GM12878 (cell line): Measurements from ENCODE around the gene SFI1. TPM values are rescaled to one million over a fixed set of nuclear protein-coding genes. Genes with fewer than 3 reads are reported as not detected.

ENCODE experiments used
- BMI1 ChIP-seq: fragments of 450-650 bp; IDR thresholded peaks from 2 replicates; pipeline ENCODE4 v1.6.1; 2016; ENCODE audit warnings: mild to moderate bottlenecking, moderate library complexity, borderline replicate concordance
- BRCA1 ChIP-seq: IDR thresholded peaks from 2 replicates; pipeline ENCODE4 v1.6.1; 2011; ENCODE audit warnings: low read depth, low read length, improper control_type of control experiment
- CEBPB ChIP-seq, 2 experiments: fragments of 150-350 bp in 1 of 2; IDR thresholded peaks; 2 replicates each; pipeline ENCODE4 v1.6.1; 2012 to 2014; ENCODE audit warnings: low read depth in 2 of 2, low read length in 2 of 2, borderline replicate concordance in 1 of 2, inconsistent platforms in 1 of 2
- CHD4 ChIP-seq: fragments of 200-600 bp; sonication (generic); IDR thresholded peaks from 2 replicates; pipeline ENCODE4 v1.6.1; 2016; ENCODE audit warnings: mild to moderate bottlenecking
- EP300 ChIP-seq, 2 experiments: fragments of 150-350 bp in 1 of 2; IDR thresholded peaks; 2 replicates each; pipeline ENCODE4 v1.6.1; 2011 to 2012; ENCODE audit warnings: low read depth in 2 of 2, low read length in 2 of 2, borderline replicate concordance in 1 of 2, improper control_type of control experiment in 1 of 2, inconsistent platforms in 1 of 2; ENCODE audit not compliant: control insufficient read depth in 1 of 2
- ETV6 ChIP-seq, 2 experiments: fragments of 450-650 bp in 1 of 2; IDR thresholded peaks in 1 of 2; conservative IDR thresholded peaks in 1 of 2; 2 replicates each; pipeline ENCODE4 v1.6.1; 2014; ENCODE audit warnings: antibody characterized with exemption in 1 of 2, borderline replicate concordance in 1 of 2, low read depth in 1 of 2, mild to moderate bottlenecking in 1 of 2, moderate library complexity in 1 of 2
- FOXK2 ChIP-seq: fragments of 450-650 bp; IDR thresholded peaks from 2 replicates; pipeline ENCODE4 v1.6.1; 2017; ENCODE audit warnings: mild to moderate bottlenecking, moderate library complexity
- HCFC1 ChIP-seq: fragments of 150-350 bp; IDR thresholded peaks from 2 replicates; pipeline ENCODE4 v1.6.1; 2014; ENCODE audit warnings: low read length
- LARP7 ChIP-seq: fragments of 450-650 bp; IDR thresholded peaks from 2 replicates; pipeline ENCODE4 v1.6.1; 2017; ENCODE audit warnings: mild to moderate bottlenecking
- NBN ChIP-seq: fragments of 450-650 bp; IDR thresholded peaks from 2 replicates; pipeline ENCODE4 v1.6.1; 2016
- NFYA ChIP-seq: IDR thresholded peaks from 2 replicates; pipeline ENCODE4 v1.6.1; 2011; ENCODE audit warnings: low read depth, mild to moderate bottlenecking, low read length, improper control_type of control experiment, borderline replicate concordance
- PAX5 ChIP-seq: IDR thresholded peaks from 2 replicates; pipeline ENCODE4 v1.6.1; 2011; ENCODE audit warnings: low read depth, low read length, borderline replicate concordance
- RB1 ChIP-seq: fragments of 450-650 bp; formaldehyde crosslinking; IDR thresholded peaks from 2 replicates; pipeline ENCODE4 v1.6.1; 2017; ENCODE audit warnings: mild to moderate bottlenecking, borderline replicate concordance
- SMAD1 ChIP-seq: fragments of 450-650 bp; IDR thresholded peaks from 2 replicates; pipeline ENCODE4 v1.6.1; 2018; ENCODE audit warnings: mild to moderate bottlenecking, low read depth; ENCODE audit not compliant: partially characterized antibody
- SMAD5 ChIP-seq: IDR thresholded peaks from 2 replicates; pipeline ENCODE4 v1.6.1; 2016; ENCODE audit warnings: antibody characterized with exemption, low read depth
- SP1 ChIP-seq: IDR thresholded peaks from one replicate; pipeline ENCODE4 v1.6.1; 2011; ENCODE audit warnings: low read depth, low read length
- SPI1 ChIP-seq: IDR thresholded peaks from 2 replicates; pipeline ENCODE4 v1.6.1; 2011; ENCODE audit warnings: low read depth, mild to moderate bottlenecking, low read length, moderate library complexity, borderline replicate concordance; ENCODE audit not compliant: insufficient read depth
- STAT3 ChIP-seq: IDR thresholded peaks from 2 replicates; pipeline ENCODE4 v1.6.1; 2011; ENCODE audit warnings: low read depth, low read length, improper control_type of control experiment
- TCF7 ChIP-seq: IDR thresholded peaks from 2 replicates; pipeline ENCODE4 v1.6.1; 2014; ENCODE audit warnings: antibody characterized with exemption, borderline replicate concordance
- YBX1 ChIP-seq: fragments of 450-650 bp; IDR thresholded peaks from 2 replicates; pipeline ENCODE4 v1.6.1; 2016; ENCODE audit warnings: antibody characterized with exemption
- ZBED1 ChIP-seq: IDR thresholded peaks from 2 replicates; pipeline ENCODE4 v1.6.1; 2016; ENCODE audit warnings: borderline replicate concordance
- ZNF274 ChIP-seq: IDR thresholded peaks from one replicate; pipeline ENCODE4 v1.8.0; 2011; ENCODE audit not compliant: insufficient read length, insufficient read depth
- polyA plus RNA-seq, 11 experiments: library from polyadenylated mRNA; depleted of rRNA in 4 of 11; unstranded in 6 of 11; stranded (reverse) in 5 of 11; fragments of >200 nt; fragmentation: Nextera tagmentation in 4 of 11; fragmentation: Illumina TruSeq in 1 of 11; extraction: Ambion mirVana in 4 of 11; extraction: Trizol in 1 of 11; gene quantifications; 1 replicate in 1 of 11; 2 replicates in 10 of 11; pipeline versions ENCODE4 v1.2.1 to v1.2.3, GENCODE V29; 2011 to 2016; ENCODE audit warnings: inconsistent platforms in 2 of 11, missing spikeins in 2 of 11, low read depth in 1 of 11
- total RNA-seq, 4 experiments: library from RNA; depleted of rRNA in 3 of 4; stranded (reverse); fragments of >200 nt in 3 of 4; fragmentation: Illumina TruSeq in 1 of 4; extraction: Trizol in 1 of 4; gene quantifications; 2 replicates each; pipeline versions ENCODE4 v1.2.1 to v1.2.3, GENCODE V29; 2013 to 2021
- TF ChIP-seq, protein P1 (sequence below): fragments of 450-650 bp; formaldehyde crosslinking; IDR thresholded peaks from 2 replicates; pipeline ENCODE4 v1.4.0; 2020; ENCODE audit warnings: mild to moderate bottlenecking, moderate library complexity
- TF ChIP-seq, protein P2 (sequence below): fragments of 450-650 bp; IDR thresholded peaks from 2 replicates; pipeline ENCODE4 v1.6.1; 2017; ENCODE audit warnings: low read depth, mild to moderate bottlenecking, moderate library complexity
- TF ChIP-seq, protein P3 (sequence below): fragments of 450-650 bp; IDR thresholded peaks from 2 replicates; pipeline ENCODE4 v1.6.1; 2018; ENCODE audit warnings: mild to moderate bottlenecking, low read depth, moderate library complexity; ENCODE audit not compliant: partially characterized antibody

SFI1 gene
- total and polyA plus RNA-seq, 10 of the 15 experiments (the other 5 are each of a cell fraction or from before 2014, with no cell fraction given), result 6.3 to 70.1 (median 30.4) TPM

DNA sequence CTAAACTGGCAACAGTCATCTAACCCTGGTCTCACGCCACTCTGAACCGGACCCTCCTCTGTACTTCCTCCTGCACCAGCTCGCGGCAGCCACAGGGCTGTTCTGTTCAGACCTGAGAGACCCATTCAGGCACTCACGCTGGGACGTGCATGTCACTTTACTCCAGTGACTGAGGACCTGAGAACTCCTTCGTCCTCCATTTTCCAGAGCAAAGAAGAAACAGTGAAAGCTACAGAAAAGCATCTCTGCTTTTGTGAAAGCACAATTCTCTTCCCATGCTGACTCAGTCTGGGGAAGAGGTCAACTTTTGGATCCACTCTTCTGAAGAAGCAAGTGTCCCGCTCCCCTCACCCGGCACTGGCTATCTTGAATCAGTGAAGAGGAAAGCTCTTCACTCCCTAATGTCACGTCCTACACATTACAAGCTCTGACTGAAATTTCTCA, 141.1 kb downstream of the SFI1 start (continued):
- TF ChIP-seq, protein P1, sequence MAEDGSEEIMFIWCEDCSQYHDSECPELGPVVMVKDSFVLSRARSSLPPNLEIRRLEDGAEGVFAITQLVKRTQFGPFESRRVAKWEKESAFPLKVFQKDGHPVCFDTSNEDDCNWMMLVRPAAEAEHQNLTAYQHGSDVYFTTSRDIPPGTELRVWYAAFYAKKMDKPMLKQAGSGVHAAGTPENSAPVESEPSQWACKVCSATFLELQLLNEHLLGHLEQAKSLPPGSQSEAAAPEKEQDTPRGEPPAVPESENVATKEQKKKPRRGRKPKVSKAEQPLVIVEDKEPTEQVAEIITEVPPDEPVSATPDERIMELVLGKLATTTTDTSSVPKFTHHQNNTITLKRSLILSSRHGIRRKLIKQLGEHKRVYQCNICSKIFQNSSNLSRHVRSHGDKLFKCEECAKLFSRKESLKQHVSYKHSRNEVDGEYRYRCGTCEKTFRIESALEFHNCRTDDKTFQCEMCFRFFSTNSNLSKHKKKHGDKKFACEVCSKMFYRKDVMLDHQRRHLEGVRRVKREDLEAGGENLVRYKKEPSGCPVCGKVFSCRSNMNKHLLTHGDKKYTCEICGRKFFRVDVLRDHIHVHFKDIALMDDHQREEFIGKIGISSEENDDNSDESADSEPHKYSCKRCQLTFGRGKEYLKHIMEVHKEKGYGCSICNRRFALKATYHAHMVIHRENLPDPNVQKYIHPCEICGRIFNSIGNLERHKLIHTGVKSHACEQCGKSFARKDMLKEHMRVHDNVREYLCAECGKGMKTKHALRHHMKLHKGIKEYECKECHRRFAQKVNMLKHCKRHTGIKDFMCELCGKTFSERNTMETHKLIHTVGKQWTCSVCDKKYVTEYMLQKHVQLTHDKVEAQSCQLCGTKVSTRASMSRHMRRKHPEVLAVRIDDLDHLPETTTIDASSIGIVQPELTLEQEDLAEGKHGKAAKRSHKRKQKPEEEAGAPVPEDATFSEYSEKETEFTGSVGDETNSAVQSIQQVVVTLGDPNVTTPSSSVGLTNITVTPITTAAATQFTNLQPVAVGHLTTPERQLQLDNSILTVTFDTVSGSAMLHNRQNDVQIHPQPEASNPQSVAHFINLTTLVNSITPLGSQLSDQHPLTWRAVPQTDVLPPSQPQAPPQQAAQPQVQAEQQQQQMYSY, result no peak
- TF ChIP-seq HCFC1 (0 out of 2 replicates have a peak, but pooled peaks have one; percentile 12), RB1 (0 out of 2 replicates have a peak, but pooled peaks have one; percentile 6), PAX5 (no peak), ETV6 (conservative IDR thresholded peaks at IDR 0.05 in 1 of 2, IDR thresholded peaks at IDR 0.05 in 1 of 2; ENCODE audit: borderline replicate concordance in 1 of 2, low read depth in 1 of 2) (no peak), SP1 (no peak), SPI1 (peak; percentile 39; the same call in 1 of the 2 replicates), CHD4 (no peak), EP300 (IDR thresholded peaks at IDR 0.05; ENCODE audit: borderline replicate concordance in 1 of 2, control insufficient read depth in 1 of 2, low read depth in 2 of 2, low read length in 2 of 2) (no peak), CEBPB (IDR thresholded peaks at IDR 0.05; ENCODE audit: borderline replicate concordance in 1 of 2, low read depth in 2 of 2, low read length in 2 of 2) (no peak), BMI1 (no peak), SMAD1 (no peak), NFYA (no peak), LARP7 (no peak), STAT3 (no peak), NBN (peak; percentile 28; the same call in 1 of the 2 replicates), YBX1 (no peak), BRCA1 (no peak), TCF7 (no peak), ZBED1 (no peak), SMAD5 (0 out of 2 replicates have a peak, but pooled peaks have one; percentile 30), ZNF274 (no peak), FOXK2 (no peak)
- TF ChIP-seq, protein P2, sequence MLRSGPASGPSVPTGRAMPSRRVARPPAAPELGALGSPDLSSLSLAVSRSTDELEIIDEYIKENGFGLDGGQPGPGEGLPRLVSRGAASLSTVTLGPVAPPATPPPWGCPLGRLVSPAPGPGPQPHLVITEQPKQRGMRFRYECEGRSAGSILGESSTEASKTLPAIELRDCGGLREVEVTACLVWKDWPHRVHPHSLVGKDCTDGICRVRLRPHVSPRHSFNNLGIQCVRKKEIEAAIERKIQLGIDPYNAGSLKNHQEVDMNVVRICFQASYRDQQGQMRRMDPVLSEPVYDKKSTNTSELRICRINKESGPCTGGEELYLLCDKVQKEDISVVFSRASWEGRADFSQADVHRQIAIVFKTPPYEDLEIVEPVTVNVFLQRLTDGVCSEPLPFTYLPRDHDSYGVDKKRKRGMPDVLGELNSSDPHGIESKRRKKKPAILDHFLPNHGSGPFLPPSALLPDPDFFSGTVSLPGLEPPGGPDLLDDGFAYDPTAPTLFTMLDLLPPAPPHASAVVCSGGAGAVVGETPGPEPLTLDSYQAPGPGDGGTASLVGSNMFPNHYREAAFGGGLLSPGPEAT, result no peak
- TF ChIP-seq, protein P3, sequence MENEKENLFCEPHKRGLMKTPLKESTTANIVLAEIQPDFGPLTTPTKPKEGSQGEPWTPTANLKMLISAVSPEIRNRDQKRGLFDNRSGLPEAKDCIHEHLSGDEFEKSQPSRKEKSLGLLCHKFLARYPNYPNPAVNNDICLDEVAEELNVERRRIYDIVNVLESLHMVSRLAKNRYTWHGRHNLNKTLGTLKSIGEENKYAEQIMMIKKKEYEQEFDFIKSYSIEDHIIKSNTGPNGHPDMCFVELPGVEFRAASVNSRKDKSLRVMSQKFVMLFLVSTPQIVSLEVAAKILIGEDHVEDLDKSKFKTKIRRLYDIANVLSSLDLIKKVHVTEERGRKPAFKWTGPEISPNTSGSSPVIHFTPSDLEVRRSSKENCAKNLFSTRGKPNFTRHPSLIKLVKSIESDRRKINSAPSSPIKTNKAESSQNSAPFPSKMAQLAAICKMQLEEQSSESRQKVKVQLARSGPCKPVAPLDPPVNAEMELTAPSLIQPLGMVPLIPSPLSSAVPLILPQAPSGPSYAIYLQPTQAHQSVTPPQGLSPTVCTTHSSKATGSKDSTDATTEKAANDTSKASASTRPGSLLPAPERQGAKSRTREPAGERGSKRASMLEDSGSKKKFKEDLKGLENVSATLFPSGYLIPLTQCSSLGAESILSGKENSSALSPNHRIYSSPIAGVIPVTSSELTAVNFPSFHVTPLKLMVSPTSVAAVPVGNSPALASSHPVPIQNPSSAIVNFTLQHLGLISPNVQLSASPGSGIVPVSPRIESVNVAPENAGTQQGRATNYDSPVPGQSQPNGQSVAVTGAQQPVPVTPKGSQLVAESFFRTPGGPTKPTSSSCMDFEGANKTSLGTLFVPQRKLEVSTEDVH, result no peak
